K562 (cell line): ENCODE data around the gene FANCC.

Source experiments
- CEBPB ChIP-seq: fragments of 450-650 bp; IDR thresholded peaks from 2 replicates; pipeline ENCODE4 v1.6.1; 2016; ENCODE audit warnings: missing genetic modification characterization, missing compliant biosample characterization
- FOXM1 ChIP-seq, 2 experiments: fragments of 450-650 bp in 1 of 2; sonication (generic) in 1 of 2; formaldehyde crosslinking in 1 of 2; IDR thresholded peaks; 2 replicates each; pipeline versions ENCODE4 v1.6.1 to v1.9.0; 2017 to 2022; ENCODE audit warnings: low read depth in 2 of 2, mild to moderate bottlenecking in 2 of 2, missing genetic modification reagents in 1 of 2, moderate library complexity in 1 of 2
- GATA2 ChIP-seq: sonication (generic); formaldehyde crosslinking; IDR thresholded peaks from 2 replicates; pipeline ENCODE4 v1.4.0; 2020; ENCODE audit warnings: mild to moderate bottlenecking, missing genetic modification reagents
- MYC ChIP-seq, 2 experiments: fragments of 250-450 bp in 1 of 2; sonication (Bioruptor Pico) in 1 of 2; IDR thresholded peaks; 2 replicates each; pipeline versions ENCODE4 v1.5.1 to v1.6.1; 2012 to 2021; ENCODE audit warnings: low read depth in 2 of 2, borderline replicate concordance in 1 of 2, improper control_type of control experiment in 1 of 2, low read length in 1 of 2, mild to moderate bottlenecking in 1 of 2, moderate library complexity in 1 of 2
- ZBTB11 ChIP-seq, 3 experiments: fragments of 200-800 bp in 1 of 3; fragments of 250-450 bp in 1 of 3; fragments of 450-650 bp in 1 of 3; sonication (Bioruptor Pico) in 1 of 3; sonication (Bioruptor generic) in 1 of 3; formaldehyde crosslinking in 1 of 3; IDR thresholded peaks; 2 replicates each; pipeline versions ENCODE4 v1.6.1 to v1.8.0; 2016 to 2022; ENCODE audit warnings: mild to moderate bottlenecking in 2 of 3, missing genetic modification characterization in 2 of 3, missing compliant biosample characterization in 1 of 3, moderate library complexity in 1 of 3
- ZNF165 ChIP-seq: fragments of 250-450 bp; sonication (Bioruptor Pico); IDR thresholded peaks from 2 replicates; pipeline ENCODE4 v1.4.0; 2020; ENCODE audit warnings: borderline replicate concordance
- ZNF232 ChIP-seq: sonication (generic); formaldehyde crosslinking; IDR thresholded peaks from 2 replicates; pipeline ENCODE4 v1.8.0; 2022; ENCODE audit warnings: mild to moderate bottlenecking, missing genetic modification reagents
- TF ChIP-seq, protein P1 (sequence below): sonication (generic); formaldehyde crosslinking; IDR thresholded peaks from 2 replicates; pipeline ENCODE4 v1.8.0; 2023; ENCODE audit warnings: mild to moderate bottlenecking, missing genetic modification reagents

- TF ChIP-seq ZNF232 (CRISPR knock-in tag) (no peak), GATA2 (CRISPR knock-in tag) (no peak), CEBPB (no peak), MYC (IDR thresholded peaks at IDR 0.05; ENCODE audit: low read depth, low read length) (no peak), MYC (CRISPR knock-in tag; IDR thresholded peaks at IDR 0.05; ENCODE audit: borderline replicate concordance, low read depth) (no peak), ZBTB11 (CRISPR knock-in tag; IDR thresholded peaks at IDR 0.05) (no peak), FOXM1 (IDR thresholded peaks at IDR 0.05; ENCODE audit: low read depth) (no peak), FOXM1 (CRISPR knock-in tag; IDR thresholded peaks at IDR 0.05; ENCODE audit: low read depth) (no peak), ZNF165 (no peak)
- TF ChIP-seq, protein P1, sequence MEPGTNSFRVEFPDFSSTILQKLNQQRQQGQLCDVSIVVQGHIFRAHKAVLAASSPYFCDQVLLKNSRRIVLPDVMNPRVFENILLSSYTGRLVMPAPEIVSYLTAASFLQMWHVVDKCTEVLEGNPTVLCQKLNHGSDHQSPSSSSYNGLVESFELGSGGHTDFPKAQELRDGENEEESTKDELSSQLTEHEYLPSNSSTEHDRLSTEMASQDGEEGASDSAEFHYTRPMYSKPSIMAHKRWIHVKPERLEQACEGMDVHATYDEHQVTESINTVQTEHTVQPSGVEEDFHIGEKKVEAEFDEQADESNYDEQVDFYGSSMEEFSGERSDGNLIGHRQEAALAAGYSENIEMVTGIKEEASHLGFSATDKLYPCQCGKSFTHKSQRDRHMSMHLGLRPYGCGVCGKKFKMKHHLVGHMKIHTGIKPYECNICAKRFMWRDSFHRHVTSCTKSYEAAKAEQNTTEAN (CRISPR knock-in tag): no peak
Observed at GRCh38 chr9:95277509-95277908, 40.0 kb downstream of the FANCC start.
